H9 (cell line): Measurements from ENCODE around the gene RETSAT. TPM values are rescaled to one million over a fixed set of nuclear protein-coding genes. Genes with fewer than 3 reads are reported as not detected.

Experiments used
- DNase-seq: peaks from one replicate; pipeline ENCODE4 v3.0.0-alpha.2; 2017
- H2AFZ ChIP-seq: one replicate; pipeline ENCODE4 v1.6.1; 2013; ENCODE audit warnings: mild to moderate bottlenecking, low read length, control low read depth, moderate library complexity
- H2AK5ac ChIP-seq: 2 replicates; pipeline ENCODE4 v1.6.1; 2013; ENCODE audit warnings: low read length, control low read depth, mixed read lengths; ENCODE audit not compliant: insufficient read length
- H2BK120ac ChIP-seq: one replicate; pipeline ENCODE4 v1.6.1; 2013; ENCODE audit warnings: low read depth, mild to moderate bottlenecking, low read length, control low read depth, inconsistent platforms; ENCODE audit not compliant: poor library complexity, severe bottlenecking
- H2BK12ac ChIP-seq: 2 replicates; pipeline ENCODE4 v1.6.1; 2013; ENCODE audit warnings: low read length, control low read depth, mixed read lengths, low read depth; ENCODE audit not compliant: insufficient read length
- H2BK15ac ChIP-seq: 2 replicates; pipeline ENCODE4 v1.6.1; 2013; ENCODE audit warnings: low read depth, low read length, control low read depth
- H2BK20ac ChIP-seq: one replicate; pipeline ENCODE4 v1.6.1; 2013; ENCODE audit warnings: low read depth, mild to moderate bottlenecking, low read length, control low read depth, inconsistent platforms; ENCODE audit not compliant: poor library complexity, severe bottlenecking
- H2BK5ac ChIP-seq: 2 replicates; pipeline ENCODE4 v1.6.1; 2013; ENCODE audit warnings: low read length, control low read depth, mixed read lengths; ENCODE audit not compliant: insufficient read length
- H3K14ac ChIP-seq: 2 replicates; pipeline ENCODE4 v1.6.1; 2013; ENCODE audit warnings: low read length, control low read depth; ENCODE audit not compliant: insufficient read depth
- H3K18ac ChIP-seq: 2 replicates; pipeline ENCODE4 v1.6.1; 2013; ENCODE audit warnings: low read depth, mild to moderate bottlenecking, mixed read lengths, low read length, control low read depth; ENCODE audit not compliant: insufficient read length
- H3K23ac ChIP-seq: 2 replicates; pipeline ENCODE4 v1.6.1; 2013; ENCODE audit warnings: low read length, control low read depth, mixed read lengths, low read depth; ENCODE audit not compliant: insufficient read length
- H3K23me2 ChIP-seq: 2 replicates; pipeline ENCODE4 v1.6.1; 2013; ENCODE audit warnings: low read depth, mild to moderate bottlenecking, mixed read lengths, low read length, control low read depth; ENCODE audit not compliant: insufficient read length, poor library complexity, severe bottlenecking
- H3K27ac ChIP-seq: 2 replicates; pipeline ENCODE4 v1.5.1; 2013; ENCODE audit warnings: low read length, control low read depth, mixed read lengths, low read depth; ENCODE audit not compliant: insufficient read length
- H3K27me3 ChIP-seq: 2 replicates; pipeline ENCODE4 v1.6.1; 2013; ENCODE audit warnings: low read length, control low read depth, inconsistent platforms; ENCODE audit not compliant: insufficient read depth
- H3K4ac ChIP-seq: 2 replicates; pipeline ENCODE4 v1.6.1; 2013; ENCODE audit warnings: low read depth, mild to moderate bottlenecking, control low read depth, inconsistent platforms, low read length, moderate library complexity
- H3K4me1 ChIP-seq: 2 replicates; pipeline ENCODE4 v1.6.1; 2013; ENCODE audit warnings: low read length, control low read depth, inconsistent platforms; ENCODE audit not compliant: insufficient read depth
- H3K4me2 ChIP-seq: 2 replicates; pipeline ENCODE4 v1.6.1; 2013; ENCODE audit warnings: low read length, control low read depth, mixed read lengths; ENCODE audit not compliant: insufficient read length, insufficient read depth
- H3K56ac ChIP-seq: 2 replicates; pipeline ENCODE4 v1.6.1; 2013; ENCODE audit warnings: low read depth, mild to moderate bottlenecking, mixed read lengths, low read length, control low read depth; ENCODE audit not compliant: insufficient read length
- H3K79me1 ChIP-seq: 2 replicates; pipeline ENCODE4 v1.6.1; 2013; ENCODE audit warnings: low read depth, mild to moderate bottlenecking, moderate library complexity, low read length, control low read depth, inconsistent platforms; ENCODE audit not compliant: insufficient read depth, poor library complexity, severe bottlenecking
- H3K79me2 ChIP-seq: 2 replicates; pipeline ENCODE4 v1.6.1; 2013; ENCODE audit warnings: low read length, control low read depth, inconsistent platforms; ENCODE audit not compliant: insufficient read depth
- H3K9ac ChIP-seq: 2 replicates; pipeline ENCODE4 v1.6.1; 2013; ENCODE audit warnings: low read length, control low read depth, mixed read lengths; ENCODE audit not compliant: insufficient read length; ENCODE audit errors: extremely low read depth
- H3K9me3 ChIP-seq: one replicate; pipeline ENCODE4 v1.6.1; 2013; ENCODE audit warnings: low read depth, low read length, inconsistent platforms; ENCODE audit not compliant: control insufficient read depth
- H3T11ph ChIP-seq: one replicate; pipeline ENCODE4 v1.6.1; 2013; ENCODE audit warnings: mild to moderate bottlenecking, low read length, control low read depth, inconsistent platforms
- H4K20me1 ChIP-seq: one replicate; pipeline ENCODE4 v1.6.1; 2013; ENCODE audit not compliant: control insufficient read depth, insufficient read length, insufficient read depth
- H4K5ac ChIP-seq: 2 replicates; pipeline ENCODE4 v1.6.1; 2013; ENCODE audit warnings: low read depth, mild to moderate bottlenecking, mixed read lengths, low read length, control low read depth; ENCODE audit not compliant: insufficient read length
- H4K8ac ChIP-seq: replicated peaks from 2 replicates; pipeline ENCODE4 v1.6.1; 2013; ENCODE audit warnings: low read length, control low read depth, mixed read lengths, low read depth; ENCODE audit not compliant: insufficient read length
- H4K91ac ChIP-seq: 2 replicates; pipeline ENCODE4 v1.6.1; 2013; ENCODE audit warnings: low read depth, mild to moderate bottlenecking, moderate library complexity, mixed read lengths, low read length, control low read depth; ENCODE audit not compliant: insufficient read length
- H3K27ac Mint-ChIP-seq, 3 experiments: 2 replicates in 2 of 3; 3 replicates in 1 of 3; pipeline ENCODE4 v1.8.0; 2020 to 2021; ENCODE audit warnings: mixed read lengths in 3 of 3, mild to moderate bottlenecking in 1 of 3, moderate library complexity in 1 of 3
- H3K27me3 Mint-ChIP-seq: 2 replicates; pipeline ENCODE4 v1.8.0; 2021; ENCODE audit warnings: low read depth, mild to moderate bottlenecking, moderate library complexity, mixed read lengths
- H3K36me3 Mint-ChIP-seq, 3 experiments: 2 replicates in 2 of 3; 3 replicates in 1 of 3; pipeline ENCODE4 v1.8.0; 2020 to 2021; ENCODE audit warnings: low read depth in 3 of 3, mixed read lengths in 3 of 3; ENCODE audit not compliant: insufficient read depth in 1 of 3
- H3K4me1 Mint-ChIP-seq, 2 experiments: 2 replicates each; pipeline ENCODE4 v1.8.0; 2020; ENCODE audit warnings: mixed read lengths in 2 of 2
- H3K4me3 Mint-ChIP-seq, 2 experiments: 2 replicates in 1 of 2; 3 replicates in 1 of 2; pipeline ENCODE4 v1.8.0; 2020 to 2021; ENCODE audit warnings: mild to moderate bottlenecking in 2 of 2, mixed read lengths in 2 of 2, moderate library complexity in 1 of 2
- H3K9me3 Mint-ChIP-seq, 2 experiments: 2 replicates in 1 of 2; 3 replicates in 1 of 2; pipeline ENCODE4 v1.8.0; 2020; ENCODE audit warnings: mild to moderate bottlenecking in 2 of 2, mixed read lengths in 2 of 2, moderate library complexity in 1 of 2
- CTCF ChIP-seq: fragments of 200-600 bp; sonication (generic); conservative IDR thresholded peaks from 3 replicates; pipeline ENCODE4 v1.8.0; 2021; ENCODE audit warnings: antibody characterized with exemption, mild to moderate bottlenecking
- WGBS: extraction: QIAGEN DNeasy Blood & Tissue Kit; methylation state at CpG from one replicate; pipeline ENCODE4 v1.1.7; 2013; ENCODE audit warnings: missing lambda C conversion rate, low lambda C conversion rate, mixed read lengths; ENCODE audit not compliant: insufficient read length; ENCODE audit errors: extremely low coverage; 5-methylcytosine and 5-hydroxymethylcytosine counted together
- total RNA-seq: library from RNA; stranded (reverse); gene quantifications from 2 replicates; pipeline ENCODE4 v1.2.1, GENCODE V29; 2021

The RETSAT gene
- total RNA-seq, 1 experiment from 2014 or later: 16.7 TPM

- Histone ChIP-seq H3K56ac (no peak overlapping the region), H3K4me1 (peaks cover 6% of the 10 kb centered on the region; the same call in 1 of the 2 replicates), H2BK120ac (no peak overlapping the region), H3K4ac (no peak overlapping the region), H3K23me2 (no peaks in the 10 kb centered on the region), H2AK5ac (no peak overlapping the region), H3K14ac (no peak overlapping the region), H3K4me2 (no peak overlapping the region), H3K79me2 (no peaks in the 10 kb centered on the region), H2AFZ (no peak overlapping the region), H4K91ac (no peak overlapping the region), H2BK20ac (no peak overlapping the region), H2BK12ac (no peak overlapping the region), H3K27me3 (no peaks in the 10 kb centered on the region), H4K8ac (no peak overlapping the region), H3K18ac (no peak overlapping the region), H3K23ac (no peak overlapping the region), H3K9me3 (no peaks in the 10 kb centered on the region), H3K27ac (no peak overlapping the region), H4K20me1 (no peaks in the 10 kb centered on the region), H2BK15ac (no peak overlapping the region), H3K79me1 (no peaks in the 10 kb centered on the region), H2BK5ac (no peak overlapping the region), H3K9ac (no peak overlapping the region), H3T11ph (no peak overlapping the region), H4K5ac (no peak overlapping the region)
- Mint-ChIP-seq H3K36me3 (peaks cover 29 to 51% (median 45%) of the 10 kb centered on the region in 3 experiments), H3K4me1 (peaks cover 14 to 16% of the 10 kb centered on the region in 2 experiments), H3K4me3 (no peak overlapping the region), H3K27me3 (no peaks in the 10 kb centered on the region), H3K27ac (peak overlapping the region in 2 of 3 experiments; percentile 77 to 80; a peak in 3 of 7 replicates), H3K9me3 (no peaks in the 10 kb centered on the region)
- no peak for TF ChIP-seq CTCF
- no peak for DNase-seq
- no CpG with 5 or more reads among the region's 3 CpGs for WGBS
These were observed 44.0 kb downstream of the RETSAT start for GRCh38 chr2:85310330-85310729.
